Trophoblast cell (in vitro differentiated cells and primary cell): ENCODE results near the gene AKAP13.

ENCODE experiments used
- DNase-seq, 2 donors: peaks; one replicate each; pipeline ENCODE4 v3.0.0-alpha.2; 2016
- H2AFZ ChIP-seq: 2 replicates; pipeline ENCODE4 v1.6.1; 2013; ENCODE audit warnings: low read length, moderate library complexity, mild to moderate bottlenecking; ENCODE audit not compliant: insufficient read depth, poor library complexity
- H2AK5ac ChIP-seq: 2 replicates; pipeline ENCODE4 v1.6.1; 2013; ENCODE audit warnings: mild to moderate bottlenecking, low read length
- H2BK120ac ChIP-seq: 2 replicates; pipeline ENCODE4 v1.6.1; 2013; ENCODE audit warnings: low read length, mild to moderate bottlenecking, moderate library complexity; ENCODE audit not compliant: insufficient read depth, poor library complexity
- H2BK12ac ChIP-seq: 2 replicates; pipeline ENCODE4 v1.6.1; 2013; ENCODE audit warnings: mild to moderate bottlenecking, low read length, moderate library complexity
- H2BK5ac ChIP-seq: 2 replicates; pipeline ENCODE4 v1.6.1; 2013; ENCODE audit warnings: low read length, low read depth, moderate library complexity, mild to moderate bottlenecking; ENCODE audit not compliant: poor library complexity
- H3K14ac ChIP-seq: 2 replicates; pipeline ENCODE4 v1.6.1; 2013; ENCODE audit warnings: mild to moderate bottlenecking, low read length
- H3K18ac ChIP-seq: 2 replicates; pipeline ENCODE4 v1.6.1; 2013; ENCODE audit warnings: mild to moderate bottlenecking, low read length
- H3K23ac ChIP-seq: 2 replicates; pipeline ENCODE4 v1.6.1; 2013; ENCODE audit warnings: low read length
- H3K27ac ChIP-seq: 2 replicates; pipeline ENCODE4 v1.5.1; 2013; ENCODE audit warnings: low read depth, mild to moderate bottlenecking, inconsistent platforms, low read length, moderate library complexity
- H3K27me3 ChIP-seq: 2 replicates; pipeline ENCODE4 v1.6.1; 2013; ENCODE audit warnings: inconsistent platforms, mild to moderate bottlenecking, low read length, moderate library complexity; ENCODE audit not compliant: insufficient read depth
- H3K36me3 ChIP-seq, 2 experiments: 1 replicate in 1 of 2; 2 replicates in 1 of 2; pipeline ENCODE4 v1.6.1; 2013; ENCODE audit warnings: low read length in 2 of 2, mild to moderate bottlenecking in 2 of 2, moderate library complexity in 1 of 2; ENCODE audit not compliant: insufficient read depth in 2 of 2, control insufficient read depth in 1 of 2
- H3K4ac ChIP-seq: 2 replicates; pipeline ENCODE4 v1.6.1; 2013; ENCODE audit warnings: low read depth, mild to moderate bottlenecking, low read length, moderate library complexity
- H3K4me1 ChIP-seq, 2 experiments: 1 replicate in 1 of 2; 2 replicates in 1 of 2; pipeline ENCODE4 v1.6.1; 2013; ENCODE audit warnings: low read length in 2 of 2, mild to moderate bottlenecking in 2 of 2, moderate library complexity in 1 of 2; ENCODE audit not compliant: insufficient read depth in 2 of 2, control insufficient read depth in 1 of 2
- H3K4me2 ChIP-seq: 2 replicates; pipeline ENCODE4 v1.6.1; 2013; ENCODE audit warnings: inconsistent platforms, mild to moderate bottlenecking, low read length, moderate library complexity
- H3K4me3 ChIP-seq: 2 replicates; pipeline ENCODE4 v1.5.1; 2013; ENCODE audit warnings: mild to moderate bottlenecking, low read depth, low read length, inconsistent platforms
- H3K79me1 ChIP-seq: one replicate; pipeline ENCODE4 v1.6.1; 2013; ENCODE audit warnings: low read length
- H3K79me2 ChIP-seq: 2 replicates; pipeline ENCODE4 v1.6.1; 2013; ENCODE audit warnings: low read length, mild to moderate bottlenecking; ENCODE audit not compliant: control insufficient read depth, insufficient read depth, poor library complexity
- H3K9ac ChIP-seq: 2 replicates; pipeline ENCODE4 v1.6.1; 2013; ENCODE audit warnings: mild to moderate bottlenecking, low read length
- H3K9me3 ChIP-seq: 2 replicates; pipeline ENCODE4 v1.6.1; 2013; ENCODE audit warnings: low read depth, mild to moderate bottlenecking, control low read depth, inconsistent platforms, low read length; ENCODE audit not compliant: insufficient read depth
- H4K12ac ChIP-seq: 2 replicates; pipeline ENCODE4 v1.6.1; 2013; ENCODE audit warnings: low read depth, mild to moderate bottlenecking, low read length, moderate library complexity
- H4K8ac ChIP-seq: 2 replicates; pipeline ENCODE4 v1.6.1; 2013; ENCODE audit warnings: low read depth, mild to moderate bottlenecking, low read length, moderate library complexity
- H4K91ac ChIP-seq: one replicate; pipeline ENCODE4 v1.6.1; 2013; ENCODE audit warnings: low read depth, mild to moderate bottlenecking, low read length, moderate library complexity
- WGBS: extraction: QIAGEN DNeasy Blood & Tissue Kit; methylation state at CpG from one replicate; pipeline ENCODE4 v1.1.7; 2013; ENCODE audit warnings: missing lambda C conversion rate; ENCODE audit not compliant: insufficient read length, insufficient coverage; ENCODE audit errors: extremely low coverage; 5-methylcytosine and 5-hydroxymethylcytosine counted together

AKAP13 gene

DNA sequence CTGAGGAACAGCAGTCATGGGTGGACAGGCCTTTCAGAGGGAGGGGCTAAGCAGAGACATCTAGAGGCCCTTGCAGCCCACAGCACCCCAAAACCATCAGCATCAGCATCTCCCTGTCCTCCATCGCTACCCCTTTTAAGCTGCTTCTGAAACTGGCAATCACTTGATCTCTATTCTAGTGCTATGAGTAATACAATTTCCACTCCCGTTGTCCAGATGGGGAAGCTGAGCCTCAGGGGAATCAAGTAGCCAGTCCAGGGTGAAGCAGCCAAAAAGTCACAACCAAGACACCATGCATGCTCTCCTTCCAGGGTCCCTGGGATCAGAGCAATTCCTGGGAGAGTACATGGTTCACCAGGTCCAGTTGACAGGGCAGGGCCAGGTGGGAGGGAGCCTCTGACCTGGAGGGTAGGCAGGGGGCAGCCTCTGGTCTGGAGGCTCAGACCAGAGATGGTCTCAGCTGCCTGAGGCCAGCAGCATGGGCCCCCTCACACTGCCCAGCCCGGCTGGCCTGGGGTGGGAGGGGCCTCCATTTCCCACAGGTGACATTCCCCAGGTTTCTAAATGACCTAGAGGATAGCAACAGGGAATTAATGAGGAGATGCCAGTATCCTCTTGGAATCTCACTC is 384.4 kb downstream of the AKAP13 start:
- no CpG with 5 or more reads among the region's 3 CpGs for WGBS
- H3K4me2 ChIP-seq: no peak overlapping the region
- peaks cover 31 to 36% of the 10 kb centered on the region in 2 experiments for H3K36me3 ChIP-seq
- no peak overlapping the region for H4K8ac ChIP-seq
- peaks cover 4% of the 10 kb centered on the region for H3K79me2 ChIP-seq
- no peak overlapping the region for H2BK5ac ChIP-seq
- H3K23ac ChIP-seq: no peak overlapping the region
- no peak overlapping the region for H2AFZ ChIP-seq
- H3K4me3 ChIP-seq: no peak overlapping the region
- H3K18ac ChIP-seq: peak overlapping the region; percentile 72
- H3K4ac ChIP-seq: no peak overlapping the region
- no peak overlapping the region for H4K12ac ChIP-seq
- no peak overlapping the region for H4K91ac ChIP-seq
- no peak for DNase-seq
- H3K27me3 ChIP-seq: no peaks in the 10 kb centered on the region
- H3K4me1 ChIP-seq: peaks cover 11 to 12% of the 10 kb centered on the region in 2 experiments
- H3K14ac ChIP-seq: no peak overlapping the region
- peaks cover 7% of the 10 kb centered on the region for H3K79me1 ChIP-seq
- H3K9ac ChIP-seq: no peak overlapping the region
- no peak overlapping the region for H3K27ac ChIP-seq
- no peak overlapping the region for H2BK120ac ChIP-seq
- H3K9me3 ChIP-seq: peaks cover 2% of the 10 kb centered on the region
- no peak overlapping the region for H2AK5ac ChIP-seq
- no peak overlapping the region for H2BK12ac ChIP-seq

GRCh38 chr15:85766001-85766831 is 385.8 kb downstream of the AKAP13 start:
- Histone ChIP-seq H3K4me1 (peaks cover 14 to 21% of the 10 kb centered on the region in 2 experiments), H3K18ac (peak overlapping the region; percentile 20), H2AK5ac (no peak overlapping the region), H2BK5ac (no peak overlapping the region), H4K12ac (no peak overlapping the region), H3K36me3 (peaks cover 20 to 26% of the 10 kb centered on the region in 2 experiments), H4K91ac (no peak overlapping the region), H3K79me1 (peaks cover 7% of the 10 kb centered on the region), H3K4me3 (no peak overlapping the region), H3K23ac (no peak overlapping the region), H2BK120ac (no peak overlapping the region), H3K27me3 (no peaks in the 10 kb centered on the region), H3K4me2 (no peak overlapping the region), H3K4ac (no peak overlapping the region), H3K79me2 (peaks cover 4% of the 10 kb centered on the region), H3K9ac (no peak overlapping the region), H3K14ac (no peak overlapping the region), H3K27ac (no peak overlapping the region), H4K8ac (no peak overlapping the region), H3K9me3 (peaks cover 2% of the 10 kb centered on the region), H2BK12ac (no peak overlapping the region), H2AFZ (no peak overlapping the region)
- DNase-seq: no peak
- WGBS: no CpG with 5 or more reads among the region's 24 CpGs

GRCh38 chr15:85767785-85768529 is 387.6 kb downstream of the AKAP13 start:
- no peaks in the 10 kb centered on the region for H3K27me3 ChIP-seq
- no peak overlapping the region for H3K9ac ChIP-seq
- H2BK5ac ChIP-seq: no peak overlapping the region
- peaks cover 4% of the 10 kb centered on the region for H3K79me2 ChIP-seq
- H2BK12ac ChIP-seq: no peak overlapping the region
- DNase-seq: no peak
- H3K14ac ChIP-seq: no peak overlapping the region
- H2BK120ac ChIP-seq: no peak overlapping the region
- H3K4me2 ChIP-seq: no peak overlapping the region
- no peak overlapping the region for H4K12ac ChIP-seq
- peaks cover 7% of the 10 kb centered on the region for H3K79me1 ChIP-seq
- H4K8ac ChIP-seq: no peak overlapping the region
- no peak overlapping the region for H2AK5ac ChIP-seq
- WGBS: no CpG with 5 or more reads among the region's 26 CpGs
- H3K4me3 ChIP-seq: no peak overlapping the region
- H3K18ac ChIP-seq: no peak overlapping the region
- peaks cover 14 to 21% of the 10 kb centered on the region in 2 experiments for H3K4me1 ChIP-seq
- H2AFZ ChIP-seq: no peak overlapping the region
- H3K4ac ChIP-seq: no peak overlapping the region
- no peak overlapping the region for H4K91ac ChIP-seq
- no peak overlapping the region for H3K27ac ChIP-seq
- peaks cover 18 to 24% of the 10 kb centered on the region in 2 experiments for H3K36me3 ChIP-seq
- peaks cover 2% of the 10 kb centered on the region for H3K9me3 ChIP-seq
- H3K23ac ChIP-seq: no peak overlapping the region

GRCh38 chr15:85768595-85769168 is 388.3 kb downstream of the AKAP13 start:
- Histone ChIP-seq H2BK120ac (no peak overlapping the region), H2BK12ac (no peak overlapping the region), H3K4me3 (no peak overlapping the region), H3K23ac (no peak overlapping the region), H2AK5ac (no peak overlapping the region), H3K14ac (no peak overlapping the region), H3K79me1 (peaks cover 6% of the 10 kb centered on the region), H2AFZ (no peak overlapping the region), H3K4me2 (no peak overlapping the region), H3K4ac (no peak overlapping the region), H3K18ac (no peak overlapping the region), H3K9ac (no peak overlapping the region), H3K27ac (no peak overlapping the region), H3K4me1 (peaks cover 14 to 21% of the 10 kb centered on the region in 2 experiments), H4K8ac (no peak overlapping the region), H3K9me3 (peaks cover 2% of the 10 kb centered on the region), H4K12ac (no peak overlapping the region), H3K79me2 (peaks cover 7% of the 10 kb centered on the region), H4K91ac (no peak overlapping the region), H3K36me3 (peaks cover 16 to 17% of the 10 kb centered on the region in 2 experiments), H3K27me3 (no peaks in the 10 kb centered on the region), H2BK5ac (no peak overlapping the region)
- no CpG with 5 or more reads among the region's 32 CpGs for WGBS
- DNase-seq: no peak
